ENCODE results near the gene TMEM54. TPM values are rescaled to one million over a fixed set of nuclear protein-coding genes. Genes with fewer than 3 reads are reported as not detected.
A peak's percentile ranks its signal among the peaks of the same experiment; 100 is the strongest.

TMEM54 gene
- total and polyA plus RNA-seq, 2 of the 13 experiments (the other 11 are each of a cell fraction or from before 2014, with no cell fraction given), result 2.5 to 2.9 TPM

DNA sequence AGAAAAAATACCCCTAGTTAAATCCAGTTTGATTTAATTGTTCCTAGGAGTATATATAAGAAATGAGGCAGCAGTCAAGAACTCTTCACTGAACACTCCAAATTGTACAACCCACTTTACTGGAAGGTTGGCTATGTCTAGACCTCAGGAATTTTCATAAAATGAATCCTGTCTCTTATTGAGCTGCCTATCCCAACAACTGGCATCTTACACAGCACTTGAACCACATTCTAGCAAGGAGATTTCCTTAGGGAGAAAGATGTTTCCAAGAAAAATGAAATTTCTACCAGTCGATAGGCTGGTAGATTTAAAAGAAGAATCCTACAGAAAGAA lies 47.2 kb upstream of the TMEM54 start:
- Histone ChIP-seq H3K27me3 (ENCODE audit: control insufficient read depth in 1 of 2, insufficient read depth in 2 of 2, low read length in 2 of 2) (no peaks in the 10 kb centered on the region), H3K9ac (ENCODE audit: insufficient read depth, low read depth, low read length) (no peak overlapping the region), H3K4me3 (replicated peaks in 1 of 3; ENCODE audit: insufficient read depth in 1 of 3, low read depth in 2 of 3, low read length in 3 of 3) (no peak overlapping the region), H4K20me1 (ENCODE audit: insufficient read depth, low read length) (no peaks in the 10 kb centered on the region), H3K36me3 (replicated peaks in 1 of 2; ENCODE audit: control insufficient read depth in 1 of 2, insufficient read depth in 2 of 2, low read length in 2 of 2) (peaks cover 8 to 45% of the 10 kb centered on the region in 2 experiments), H2AFZ (ENCODE audit: low read length) (no peak overlapping the region), H3K79me2 (ENCODE audit: insufficient read depth, low read length) (peaks cover 19% of the 10 kb centered on the region), H3K4me2 (ENCODE audit: low read depth, low read length) (no peak overlapping the region), H3K9me3 (ENCODE audit: low read length) (no peaks in the 10 kb centered on the region), H3K27ac (ENCODE audit: extremely low read length, insufficient read depth, low read length) (no peak overlapping the region), H3K4me1 (ENCODE audit: insufficient read depth, low read length) (peaks cover 47% of the 10 kb centered on the region)
- in situ Hi-C loops (cut with HindIII; ENCODE audit: extremely low pct_ligation_motif_present, low pct_unique_long_range_greater_than_20kb) (no loop called here), intact Hi-C loops (cut with micrococcal nuclease; ENCODE audit: unreplicated experiment) (no loop called here)
- no TSS peak for BruUV-seq (replicated peaks)
- DNase-seq (ENCODE audit: low spot score), result no peak
- ChIA-PET POLR2A (interaction anchor here (1.1 to 3.3 kb wide), 3 partner anchors 13 to 16 kb away, joined by 4 to 20 read pairs (median 6); partner anchors contain the start of gene RNF19B), CTCF (ENCODE audit: low intra/inter-chr PET ratio, low total read pairs) (no interaction called here)
- FAIRE-seq, result no peak
- TF ChIP-seq ZNF7 (CRISPR knock-in tag; IDR thresholded peaks at IDR 0.05) (no peak), ZNF562 (CRISPR knock-in tag; IDR thresholded peaks at IDR 0.05; ENCODE audit: borderline replicate concordance) (no peak)
- ATAC-seq, result no peak
- 97% methylated on average over 1 of the region's 1 CpG for whole genome bisulfite sequencing (ENCODE audit: low lambda C conversion rate)

DNA sequence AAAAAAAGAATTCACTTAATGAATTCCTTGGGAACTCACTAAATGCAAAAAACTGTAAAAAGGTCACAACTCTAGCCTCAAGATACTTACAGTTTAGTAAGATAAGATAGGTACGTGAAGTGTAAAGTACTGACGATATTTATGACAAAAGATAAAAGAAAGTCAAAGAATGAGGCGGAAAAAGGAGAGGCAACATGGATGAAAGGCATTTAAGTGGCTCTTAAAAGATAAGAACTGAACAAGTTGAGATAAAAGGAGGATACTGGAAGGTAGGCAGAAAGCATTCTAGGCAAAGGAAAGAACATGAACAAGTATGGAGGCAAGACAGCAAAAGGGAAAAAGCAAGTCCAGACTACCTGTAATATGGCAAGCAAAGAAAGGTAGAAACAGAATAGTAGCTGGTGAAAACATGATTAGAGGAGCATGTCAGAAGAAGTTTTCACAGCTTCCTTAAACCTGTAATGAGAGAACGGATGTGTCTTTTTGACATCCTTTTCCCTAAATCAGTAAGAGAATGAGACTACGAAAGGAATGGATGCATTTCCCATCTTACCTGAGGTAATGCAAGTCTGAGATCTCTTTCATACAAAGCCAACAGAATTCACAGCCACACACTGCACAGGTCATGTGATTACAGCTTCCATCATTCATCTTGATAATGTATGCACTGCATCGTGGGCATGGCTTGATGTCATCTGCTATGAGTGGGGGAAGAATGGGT lies 46.6 kb upstream of the TMEM54 start:
- Histone ChIP-seq H3K27ac (ENCODE audit: extremely low read length, insufficient read depth, low read length) (peak overlapping the region; percentile 11), H4K20me1 (ENCODE audit: insufficient read depth, low read length) (no peaks in the 10 kb centered on the region), H3K4me3 (replicated peaks in 1 of 3; ENCODE audit: insufficient read depth in 1 of 3, low read depth in 2 of 3, low read length in 3 of 3) (no peak overlapping the region), H3K79me2 (ENCODE audit: insufficient read depth, low read length) (peaks cover 14% of the 10 kb centered on the region), H3K9ac (ENCODE audit: insufficient read depth, low read depth, low read length) (no peak overlapping the region), H3K27me3 (ENCODE audit: control insufficient read depth in 1 of 2, insufficient read depth in 2 of 2, low read length in 2 of 2) (no peaks in the 10 kb centered on the region), H3K9me3 (ENCODE audit: low read length) (no peaks in the 10 kb centered on the region), H2AFZ (ENCODE audit: low read length) (no peak overlapping the region), H3K4me1 (ENCODE audit: insufficient read depth, low read length) (peaks cover 46% of the 10 kb centered on the region), H3K36me3 (replicated peaks in 1 of 2; ENCODE audit: control insufficient read depth in 1 of 2, insufficient read depth in 2 of 2, low read length in 2 of 2) (peaks cover 9 to 48% of the 10 kb centered on the region in 2 experiments), H3K4me2 (ENCODE audit: low read depth, low read length) (no peak overlapping the region)
- ATAC-seq (no peak), DNase-seq (ENCODE audit: low spot score) (no peak), FAIRE-seq (no peak)
- intact Hi-C loops (cut with micrococcal nuclease; ENCODE audit: unreplicated experiment), result no loop called here
- WGBS (ENCODE audit: low lambda C conversion rate), result 93% methylated on average over 6 of the region's 6 CpGs
- in situ Hi-C loops (cut with HindIII; ENCODE audit: extremely low pct_ligation_motif_present, low pct_unique_long_range_greater_than_20kb), result no loop called here
- POLR2A ChIA-PET, result interaction anchor here (3.3 kb wide), 1 partner anchor 17 kb away, joined by 20 read pairs; the partner anchor contains the start of gene RNF19B
- TF ChIP-seq TCF12 (IDR thresholded peaks at IDR 0.05), result no peak
- no peak for TF ChIP-seq TCF12 (CRISPR knock-in tag; IDR thresholded peaks at IDR 0.05)
- no peak for TF ChIP-seq SP5 (CRISPR knock-in tag; IDR thresholded peaks at IDR 0.05; ENCODE audit: borderline replicate concordance, low read depth)
- no peak for TF ChIP-seq CREB1 (IDR thresholded peaks at IDR 0.05)
- 0 out of 2 replicates have a peak, but pooled peaks have one; percentile 9 for TF ChIP-seq CREB1 (CRISPR knock-in tag; IDR thresholded peaks at IDR 0.05)
- no TSS peak for BruUV-seq (replicated peaks)
- CTCF ChIA-PET (ENCODE audit: low intra/inter-chr PET ratio, low total read pairs), result no interaction called here
